ENCODE results near the gene CMSS1.

CMSS1 gene

DNA sequence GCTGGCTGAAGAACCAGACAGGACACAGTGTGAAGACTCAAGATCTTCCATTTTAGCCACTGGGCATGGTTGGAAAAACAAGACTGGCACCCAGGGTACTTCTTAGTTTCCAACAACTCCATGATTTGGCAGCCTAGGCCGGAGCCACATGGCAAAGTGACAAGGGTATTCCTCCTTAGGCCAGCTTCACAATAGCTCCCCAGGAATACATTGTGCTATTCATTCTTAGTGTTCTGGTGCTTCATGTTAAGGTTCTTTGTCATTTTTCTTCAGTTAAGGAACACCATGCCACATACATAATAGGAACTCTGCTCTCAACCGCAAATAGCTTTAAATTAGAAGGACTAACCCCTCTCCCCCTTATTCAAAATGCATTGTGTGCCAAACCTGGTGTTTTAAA, 304.7 kb downstream of the CMSS1 start:
- TF ChIP-seq, protein P1, sequence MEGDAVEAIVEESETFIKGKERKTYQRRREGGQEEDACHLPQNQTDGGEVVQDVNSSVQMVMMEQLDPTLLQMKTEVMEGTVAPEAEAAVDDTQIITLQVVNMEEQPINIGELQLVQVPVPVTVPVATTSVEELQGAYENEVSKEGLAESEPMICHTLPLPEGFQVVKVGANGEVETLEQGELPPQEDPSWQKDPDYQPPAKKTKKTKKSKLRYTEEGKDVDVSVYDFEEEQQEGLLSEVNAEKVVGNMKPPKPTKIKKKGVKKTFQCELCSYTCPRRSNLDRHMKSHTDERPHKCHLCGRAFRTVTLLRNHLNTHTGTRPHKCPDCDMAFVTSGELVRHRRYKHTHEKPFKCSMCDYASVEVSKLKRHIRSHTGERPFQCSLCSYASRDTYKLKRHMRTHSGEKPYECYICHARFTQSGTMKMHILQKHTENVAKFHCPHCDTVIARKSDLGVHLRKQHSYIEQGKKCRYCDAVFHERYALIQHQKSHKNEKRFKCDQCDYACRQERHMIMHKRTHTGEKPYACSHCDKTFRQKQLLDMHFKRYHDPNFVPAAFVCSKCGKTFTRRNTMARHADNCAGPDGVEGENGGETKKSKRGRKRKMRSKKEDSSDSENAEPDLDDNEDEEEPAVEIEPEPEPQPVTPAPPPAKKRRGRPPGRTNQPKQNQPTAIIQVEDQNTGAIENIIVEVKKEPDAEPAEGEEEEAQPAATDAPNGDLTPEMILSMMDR (IDR thresholded peaks at IDR 0.05; ENCODE audit: insufficient read depth, low read length) = no peak
- TF ChIP-seq POLR2AphosphoS5 (IDR thresholded peaks at IDR 0.05; ENCODE audit: low read depth) (no peak), SPI1 (IDR thresholded peaks at IDR 0.05; ENCODE audit: borderline replicate concordance, low read depth) (no peak), GABPA (IDR thresholded peaks at IDR 0.05; ENCODE audit: low read depth) (no peak)
- TF ChIP-seq, protein P2, sequence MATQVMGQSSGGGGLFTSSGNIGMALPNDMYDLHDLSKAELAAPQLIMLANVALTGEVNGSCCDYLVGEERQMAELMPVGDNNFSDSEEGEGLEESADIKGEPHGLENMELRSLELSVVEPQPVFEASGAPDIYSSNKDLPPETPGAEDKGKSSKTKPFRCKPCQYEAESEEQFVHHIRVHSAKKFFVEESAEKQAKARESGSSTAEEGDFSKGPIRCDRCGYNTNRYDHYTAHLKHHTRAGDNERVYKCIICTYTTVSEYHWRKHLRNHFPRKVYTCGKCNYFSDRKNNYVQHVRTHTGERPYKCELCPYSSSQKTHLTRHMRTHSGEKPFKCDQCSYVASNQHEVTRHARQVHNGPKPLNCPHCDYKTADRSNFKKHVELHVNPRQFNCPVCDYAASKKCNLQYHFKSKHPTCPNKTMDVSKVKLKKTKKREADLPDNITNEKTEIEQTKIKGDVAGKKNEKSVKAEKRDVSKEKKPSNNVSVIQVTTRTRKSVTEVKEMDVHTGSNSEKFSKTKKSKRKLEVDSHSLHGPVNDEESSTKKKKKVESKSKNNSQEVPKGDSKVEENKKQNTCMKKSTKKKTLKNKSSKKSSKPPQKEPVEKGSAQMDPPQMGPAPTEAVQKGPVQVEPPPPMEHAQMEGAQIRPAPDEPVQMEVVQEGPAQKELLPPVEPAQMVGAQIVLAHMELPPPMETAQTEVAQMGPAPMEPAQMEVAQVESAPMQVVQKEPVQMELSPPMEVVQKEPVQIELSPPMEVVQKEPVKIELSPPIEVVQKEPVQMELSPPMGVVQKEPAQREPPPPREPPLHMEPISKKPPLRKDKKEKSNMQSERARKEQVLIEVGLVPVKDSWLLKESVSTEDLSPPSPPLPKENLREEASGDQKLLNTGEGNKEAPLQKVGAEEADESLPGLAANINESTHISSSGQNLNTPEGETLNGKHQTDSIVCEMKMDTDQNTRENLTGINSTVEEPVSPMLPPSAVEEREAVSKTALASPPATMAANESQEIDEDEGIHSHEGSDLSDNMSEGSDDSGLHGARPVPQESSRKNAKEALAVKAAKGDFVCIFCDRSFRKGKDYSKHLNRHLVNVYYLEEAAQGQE (IDR thresholded peaks at IDR 0.05; ENCODE audit: insufficient replicate concordance, low read depth) = no peak
- Histone ChIP-seq H3K27me3 (ENCODE audit: insufficient read depth, poor library complexity, severe bottlenecking) (no peaks in the 10 kb centered on the region), H3K27ac (replicated peaks) (no peak overlapping the region), H3K4me3 (replicated peaks; ENCODE audit: insufficient read depth, low read length) (no peak overlapping the region)
- DNase-seq (ENCODE audit: low read depth in 1 of 2, low spot score in 1 of 2) = no peak

DNA sequence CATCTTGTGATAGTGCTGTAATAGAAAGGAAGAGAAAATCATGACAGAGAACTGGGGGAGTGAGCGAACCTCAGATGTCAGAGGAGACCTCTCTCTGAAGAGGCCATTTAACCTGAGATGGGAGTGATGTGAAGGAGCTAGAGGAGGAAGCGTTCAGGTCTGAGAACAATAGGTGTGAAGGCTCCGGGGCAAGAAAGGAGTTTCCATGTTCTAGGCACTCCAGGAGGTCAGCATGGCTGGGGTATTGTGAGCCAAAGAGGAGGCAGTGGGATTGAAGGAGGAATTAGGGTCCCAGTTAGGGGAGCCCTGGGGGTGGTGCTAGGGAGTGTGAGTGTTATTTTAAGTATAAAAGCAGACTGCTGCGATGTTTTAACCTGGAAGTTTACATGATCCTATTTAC, 305.4 kb downstream of the CMSS1 start:
- DNase-seq (ENCODE audit: low read depth in 1 of 2, low spot score in 1 of 2) = no peak
- H3K27ac ChIP-seq (replicated peaks) = no peak overlapping the region
- TF ChIP-seq, protein P2 (IDR thresholded peaks at IDR 0.05; ENCODE audit: insufficient replicate concordance, low read depth) = no peak
- no peak for TF ChIP-seq SPI1 (IDR thresholded peaks at IDR 0.05; ENCODE audit: borderline replicate concordance, low read depth)
- no peak for TF ChIP-seq GABPA (IDR thresholded peaks at IDR 0.05; ENCODE audit: low read depth)
- TF ChIP-seq, protein P1 (IDR thresholded peaks at IDR 0.05; ENCODE audit: insufficient read depth, low read length) = no peak
- no peak for TF ChIP-seq POLR2AphosphoS5 (IDR thresholded peaks at IDR 0.05; ENCODE audit: low read depth)
- H3K4me3 ChIP-seq (replicated peaks; ENCODE audit: insufficient read depth, low read length) = no peak overlapping the region
- H3K27me3 ChIP-seq (ENCODE audit: insufficient read depth, poor library complexity, severe bottlenecking) = no peaks in the 10 kb centered on the region

- no peak for DNase-seq (ENCODE audit: low read depth in 1 of 2, low spot score in 1 of 2)
- Histone ChIP-seq H3K4me3 (replicated peaks; ENCODE audit: insufficient read depth, low read length) (no peak overlapping the region), H3K27me3 (ENCODE audit: insufficient read depth, poor library complexity, severe bottlenecking) (no peaks in the 10 kb centered on the region), H3K27ac (replicated peaks) (no peak overlapping the region)
- TF ChIP-seq SPI1 (IDR thresholded peaks at IDR 0.05; ENCODE audit: borderline replicate concordance, low read depth) = no peak
- TF ChIP-seq, protein P1 (IDR thresholded peaks at IDR 0.05; ENCODE audit: insufficient read depth, low read length) = no peak
- TF ChIP-seq, protein P2 (IDR thresholded peaks at IDR 0.05; ENCODE audit: insufficient replicate concordance, low read depth) = no peak
- no peak for TF ChIP-seq GABPA (IDR thresholded peaks at IDR 0.05; ENCODE audit: low read depth)
- no peak for TF ChIP-seq POLR2AphosphoS5 (IDR thresholded peaks at IDR 0.05; ENCODE audit: low read depth)
Observed at GRCh38 chr3:100124201-100124761, 306.6 kb downstream of the CMSS1 start.
